Measurements from ENCODE around the gene SORCS2.

DNA sequence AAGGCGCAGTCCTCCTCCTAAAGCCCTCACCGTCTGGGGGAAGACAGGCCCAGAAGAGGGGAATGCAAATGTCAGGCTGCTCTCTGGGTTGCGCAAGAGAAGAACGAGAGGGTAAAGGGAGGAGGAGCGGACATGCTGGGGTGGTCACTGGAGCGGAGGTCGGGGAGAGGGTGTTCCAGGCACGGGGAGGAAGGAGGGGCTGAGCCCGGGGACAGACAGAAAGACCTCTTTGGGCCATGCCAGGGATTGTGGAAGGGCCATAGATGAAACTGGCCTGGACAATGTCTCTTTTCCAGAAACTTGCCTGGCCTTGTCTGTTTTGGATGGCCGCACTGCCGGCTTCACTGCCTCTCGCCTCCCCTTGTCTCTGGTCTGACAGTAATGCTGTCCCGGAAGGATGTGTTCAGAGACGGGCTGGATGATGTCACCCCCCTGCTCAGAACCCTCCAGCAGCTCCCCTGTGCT, 121.0 kb downstream of the SORCS2 start:
- TF ChIP-seq, protein P1, sequence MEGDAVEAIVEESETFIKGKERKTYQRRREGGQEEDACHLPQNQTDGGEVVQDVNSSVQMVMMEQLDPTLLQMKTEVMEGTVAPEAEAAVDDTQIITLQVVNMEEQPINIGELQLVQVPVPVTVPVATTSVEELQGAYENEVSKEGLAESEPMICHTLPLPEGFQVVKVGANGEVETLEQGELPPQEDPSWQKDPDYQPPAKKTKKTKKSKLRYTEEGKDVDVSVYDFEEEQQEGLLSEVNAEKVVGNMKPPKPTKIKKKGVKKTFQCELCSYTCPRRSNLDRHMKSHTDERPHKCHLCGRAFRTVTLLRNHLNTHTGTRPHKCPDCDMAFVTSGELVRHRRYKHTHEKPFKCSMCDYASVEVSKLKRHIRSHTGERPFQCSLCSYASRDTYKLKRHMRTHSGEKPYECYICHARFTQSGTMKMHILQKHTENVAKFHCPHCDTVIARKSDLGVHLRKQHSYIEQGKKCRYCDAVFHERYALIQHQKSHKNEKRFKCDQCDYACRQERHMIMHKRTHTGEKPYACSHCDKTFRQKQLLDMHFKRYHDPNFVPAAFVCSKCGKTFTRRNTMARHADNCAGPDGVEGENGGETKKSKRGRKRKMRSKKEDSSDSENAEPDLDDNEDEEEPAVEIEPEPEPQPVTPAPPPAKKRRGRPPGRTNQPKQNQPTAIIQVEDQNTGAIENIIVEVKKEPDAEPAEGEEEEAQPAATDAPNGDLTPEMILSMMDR (tag by site-specific recombination; IDR thresholded peaks at IDR 0.05) = no peak
- TF ChIP-seq, protein P2, sequence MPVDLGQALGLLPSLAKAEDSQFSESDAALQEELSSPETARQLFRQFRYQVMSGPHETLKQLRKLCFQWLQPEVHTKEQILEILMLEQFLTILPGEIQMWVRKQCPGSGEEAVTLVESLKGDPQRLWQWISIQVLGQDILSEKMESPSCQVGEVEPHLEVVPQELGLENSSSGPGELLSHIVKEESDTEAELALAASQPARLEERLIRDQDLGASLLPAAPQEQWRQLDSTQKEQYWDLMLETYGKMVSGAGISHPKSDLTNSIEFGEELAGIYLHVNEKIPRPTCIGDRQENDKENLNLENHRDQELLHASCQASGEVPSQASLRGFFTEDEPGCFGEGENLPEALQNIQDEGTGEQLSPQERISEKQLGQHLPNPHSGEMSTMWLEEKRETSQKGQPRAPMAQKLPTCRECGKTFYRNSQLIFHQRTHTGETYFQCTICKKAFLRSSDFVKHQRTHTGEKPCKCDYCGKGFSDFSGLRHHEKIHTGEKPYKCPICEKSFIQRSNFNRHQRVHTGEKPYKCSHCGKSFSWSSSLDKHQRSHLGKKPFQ (tag by site-specific recombination; IDR thresholded peaks at IDR 0.05) = no peak
- TF ChIP-seq ZNF10 (tag by site-specific recombination; IDR thresholded peaks at IDR 0.05) = no peak

Data from HEK293 (cell line).